HepG2 (cell line): ENCODE measurements around the gene CENPP. TPM values are rescaled to one million over a fixed set of nuclear protein-coding genes. Genes with fewer than 3 reads are reported as not detected.

Source experiments
- ATAC-seq: fragments of 200-7000 bp; cut with Tn5 transposase; 3 replicates; pipeline ENCODE4 v1.9.1; 2020; ENCODE audit warnings: mild to moderate bottlenecking, moderate library complexity
- BruUV-seq: library from RNA; stranded (reverse); fragments of 400-500 nt; replicated peaks from 2 replicates; lab custom pipeline; 2021; lab: Mats Ljungman, UMichigan
- CTCF ChIA-PET: fragments of 300-600 bp; formaldehyde crosslinking; extraction: SDS; loops from one replicate; lab custom pipeline; 2021; ENCODE audit warnings: low total read pairs, inconsistent platforms, low intra/inter-chr PET ratio; lab: Yijun Ruan, JAX
- POLR2A ChIA-PET: fragments of 350-600 bp; sonication (Branson Sonifier 250); formaldehyde crosslinking; loops from one replicate; lab custom pipeline; 2020; ENCODE audit warnings: antibody characterized with exemption, inconsistent platforms; lab: Yijun Ruan, JAX
- DNase-seq: peaks from one replicate; pipeline ENCODE4 v3.0.0-alpha.2; 2015; ENCODE audit warnings: low spot score
- FAIRE-seq: peaks from 3 replicates; lab custom pipeline; 2011; peaks lifted over from hg19 to GRCh38; lab: Jason Lieb, UNC
- H2AFZ ChIP-seq: one replicate; pipeline ENCODE4 v1.6.1; 2011; ENCODE audit warnings: low read length, inconsistent platforms
- H3K27ac ChIP-seq: fragments of 300-600 bp; 3 replicates; pipeline ENCODE4 v1.8.0; 2011; ENCODE audit warnings: mixed run types, mild to moderate bottlenecking, mixed read lengths, low read length, inconsistent platforms; ENCODE audit not compliant: insufficient read depth; ENCODE audit errors: extremely low read length
- H3K27me3 ChIP-seq, 2 experiments: fragments of 200-600 bp in 1 of 2; 2 replicates in 1 of 2; 3 replicates in 1 of 2; pipeline versions ENCODE4 v1.6.0 to v1.8.0; 2011; ENCODE audit warnings: low read length in 2 of 2, mild to moderate bottlenecking in 2 of 2, moderate library complexity in 2 of 2, inconsistent platforms in 1 of 2; ENCODE audit not compliant: insufficient read depth in 2 of 2, control insufficient read depth in 1 of 2
- H3K36me3 ChIP-seq, 2 experiments: fragments of 200-600 bp in 1 of 2; replicated peaks in 1 of 2; 2 replicates in 1 of 2; 3 replicates in 1 of 2; pipeline versions ENCODE4 v1.5.1 to v1.8.0; 2011; ENCODE audit warnings: low read length in 2 of 2, inconsistent platforms in 1 of 2; ENCODE audit not compliant: insufficient read depth in 2 of 2, control insufficient read depth in 1 of 2
- H3K4me1 ChIP-seq: 2 replicates; pipeline ENCODE4 v1.5.1; 2012; ENCODE audit warnings: low read length, inconsistent platforms; ENCODE audit not compliant: insufficient read depth
- H3K4me2 ChIP-seq: 2 replicates; pipeline ENCODE4 v1.6.0; 2011; ENCODE audit warnings: low read depth, low read length, inconsistent platforms
- H3K4me3 ChIP-seq, 3 experiments: fragments of 200-600 bp in 1 of 3; sonication (generic), shearing (Covaris generic) in 1 of 3; replicated peaks in 1 of 3; 2 replicates each; pipeline ENCODE4 v1.5.1; 2011 to 2016; ENCODE audit warnings: low read length in 3 of 3, inconsistent platforms in 2 of 3, low read depth in 2 of 3, mild to moderate bottlenecking in 2 of 3, control low read depth in 1 of 3, mixed read lengths in 1 of 3; ENCODE audit not compliant: insufficient read depth in 1 of 3
- H3K79me2 ChIP-seq: one replicate; pipeline ENCODE4 v1.6.1; 2011; ENCODE audit warnings: low read length, inconsistent platforms; ENCODE audit not compliant: insufficient read depth
- H3K9ac ChIP-seq: 2 replicates; pipeline ENCODE4 v1.6.0; 2011; ENCODE audit warnings: mild to moderate bottlenecking, low read depth, low read length, inconsistent platforms; ENCODE audit not compliant: insufficient read depth
- H3K9me3 ChIP-seq: 2 replicates; pipeline ENCODE4 v1.5.1; 2012; ENCODE audit warnings: mild to moderate bottlenecking, low read length
- H4K20me1 ChIP-seq: 2 replicates; pipeline ENCODE4 v1.6.0; 2011; ENCODE audit warnings: inconsistent platforms, mild to moderate bottlenecking, low read length, moderate library complexity; ENCODE audit not compliant: insufficient read depth
- ARHGAP35 ChIP-seq: sonication (generic); formaldehyde crosslinking; IDR thresholded peaks from 2 replicates; pipeline ENCODE4 v1.9.0; 2022; ENCODE audit warnings: mild to moderate bottlenecking, inconsistent platforms, moderate library complexity, missing genetic modification reagents, borderline replicate concordance
- CEBPZ ChIP-seq: IDR thresholded peaks from 2 replicates; pipeline ENCODE4 v1.6.1; 2012; ENCODE audit warnings: low read length, improper control_type of control experiment
- EP300 ChIP-seq, 3 experiments: sonication (generic) in 1 of 3; formaldehyde crosslinking in 1 of 3; IDR thresholded peaks; 2 replicates each; pipeline versions ENCODE4 v1.5.1 to v1.6.1; 2011 to 2020; ENCODE audit warnings: low read depth in 2 of 3, low read length in 2 of 3, borderline replicate concordance in 1 of 3, improper control_type of control experiment in 1 of 3, mild to moderate bottlenecking in 1 of 3, missing genetic modification reagents in 1 of 3, moderate library complexity in 1 of 3
- HNF4G ChIP-seq, 2 experiments: sonication (generic) in 1 of 2; formaldehyde crosslinking in 1 of 2; IDR thresholded peaks; 2 replicates each; pipeline versions ENCODE4 v1.4.0 to v1.6.1; 2011 to 2020; ENCODE audit warnings: borderline replicate concordance in 2 of 2, low read depth in 2 of 2, mild to moderate bottlenecking in 2 of 2, low read length in 1 of 2, missing genetic modification reagents in 1 of 2, moderate library complexity in 1 of 2
- HNRNPH1 ChIP-seq: fragments of 200-400 bp; formaldehyde crosslinking; optimal IDR thresholded peaks from 2 replicates; pipeline ENCODE3; 2017; ENCODE audit warnings: mild to moderate bottlenecking, low read depth, low read length
- KDM4B ChIP-seq: sonication (generic); formaldehyde crosslinking; IDR thresholded peaks from 2 replicates; pipeline ENCODE4 v1.4.0; 2020; ENCODE audit warnings: missing genetic modification reagents
- KLF9 ChIP-seq: IDR thresholded peaks from 2 replicates; pipeline ENCODE4 v1.6.1; 2016; ENCODE audit warnings: low read depth
- NR0B2 ChIP-seq: sonication (generic); formaldehyde crosslinking; IDR thresholded peaks from 2 replicates; pipeline ENCODE4 v1.4.0; 2020; ENCODE audit warnings: mild to moderate bottlenecking, missing genetic modification reagents
- NR2C2 ChIP-seq: sonication (generic); formaldehyde crosslinking; IDR thresholded peaks from 2 replicates; pipeline ENCODE4 v1.4.0; 2020; ENCODE audit warnings: missing genetic modification reagents, mild to moderate bottlenecking, moderate library complexity, borderline replicate concordance
- ZKSCAN8 ChIP-seq: IDR thresholded peaks from 2 replicates; pipeline ENCODE4 v1.6.1; 2016; ENCODE audit warnings: borderline replicate concordance, missing genetic modification reagents, missing compliant biosample characterization
- ZMYM2 ChIP-seq: sonication (generic); formaldehyde crosslinking; IDR thresholded peaks from 2 replicates; pipeline ENCODE4 v1.8.0; 2022; ENCODE audit warnings: mild to moderate bottlenecking, missing genetic modification reagents
- ZNF326 ChIP-seq: sonication (generic); formaldehyde crosslinking; IDR thresholded peaks from 2 replicates; pipeline ENCODE4 v1.4.0; 2020; ENCODE audit warnings: missing genetic modification reagents, borderline replicate concordance
- ZNF549 ChIP-seq: sonication (generic); formaldehyde crosslinking; IDR thresholded peaks from 2 replicates; pipeline ENCODE4 v1.5.0; 2020; ENCODE audit warnings: missing genetic modification reagents
- ZNF7 ChIP-seq: IDR thresholded peaks from 2 replicates; pipeline ENCODE4 v1.6.1; 2016; ENCODE audit warnings: missing biosample characterization, missing genetic modification reagents
- ZNF766 ChIP-seq: sonication (generic); formaldehyde crosslinking; IDR thresholded peaks from 2 replicates; pipeline ENCODE4 v1.5.0; 2020; ENCODE audit warnings: missing genetic modification reagents, borderline replicate concordance
- in situ Hi-C: cut with HindIII; loops from 2 replicates; pipeline ENCODE4 v1.10.0; 2017; ENCODE audit warnings: low pct_unique_long_range_greater_than_20kb; ENCODE audit not compliant: extremely low pct_ligation_motif_present
- intact Hi-C: fragments of 100-400 bp; cut with micrococcal nuclease; formaldehyde crosslinking; loops from one replicate; pipeline ENCODE4 v1.10.0; 2022; ENCODE audit not compliant: unreplicated experiment
- polyA plus RNA-seq, 8 experiments: library from polyadenylated mRNA; depleted of rRNA in 3 of 8; stranded (reverse) in 7 of 8; unstranded in 1 of 8; fragments of >200 nt; fragmentation: Illumina TruSeq in 4 of 8; extraction: Trizol in 4 of 8; gene quantifications; 2 replicates each; pipeline versions ENCODE4 v1.2.1 to v1.2.3, GENCODE V29; 2011 to 2016; ENCODE audit warnings: low read depth in 4 of 8, missing spikeins in 1 of 8, mixed read lengths in 1 of 8; ENCODE audit not compliant: insufficient read depth in 1 of 8
- total RNA-seq, 5 experiments: library from RNA; depleted of rRNA; stranded (reverse); fragments of >200 nt; fragmentation: Illumina TruSeq; extraction: Trizol; gene quantifications; 2 replicates each; pipeline ENCODE4 v1.2.3, GENCODE V29; 2016; ENCODE audit warnings: low read depth in 1 of 5

The CENPP gene
- total and polyA plus RNA-seq, 2 of the 13 experiments (the other 11 are each of a cell fraction or from before 2014, with no cell fraction given) = 2.0 to 11.4 TPM

- ChIA-PET CTCF (no interaction called here), POLR2A (no interaction called here)
- TF ChIP-seq ZMYM2 (CRISPR knock-in tag) (no peak), NR0B2 (CRISPR knock-in tag) (no peak), ZNF549 (CRISPR knock-in tag) (no peak), EP300 (IDR thresholded peaks at IDR 0.05; ENCODE audit: low read depth in 2 of 2, low read length in 2 of 2) (no peak), EP300 (CRISPR knock-in tag; IDR thresholded peaks at IDR 0.05; ENCODE audit: borderline replicate concordance) (no peak), KLF9 (CRISPR knock-in tag) (no peak), ARHGAP35 (CRISPR knock-in tag) (no peak), KDM4B (CRISPR knock-in tag) (no peak), HNF4G (IDR thresholded peaks at IDR 0.05; ENCODE audit: borderline replicate concordance, low read depth, low read length) (no peak), HNF4G (CRISPR knock-in tag; IDR thresholded peaks at IDR 0.05; ENCODE audit: borderline replicate concordance, low read depth) (no peak), ZNF766 (CRISPR knock-in tag) (no peak), ZNF326 (CRISPR knock-in tag) (no peak), HNRNPH1 (no peak), NR2C2 (CRISPR knock-in tag) (no peak), ZNF7 (no peak), ZKSCAN8 (CRISPR knock-in tag) (no peak), CEBPZ (no peak)
- H3K9ac ChIP-seq = no peak overlapping the region
- no peaks in the 10 kb centered on the region for H3K9me3 ChIP-seq
- H3K27ac ChIP-seq = no peak overlapping the region
- no peak for FAIRE-seq
- no peaks in the 10 kb centered on the region for H4K20me1 ChIP-seq
- H3K4me1 ChIP-seq = no peaks in the 10 kb centered on the region
- no peaks in the 10 kb centered on the region for H3K79me2 ChIP-seq
- no peak overlapping the region for H2AFZ ChIP-seq
- intact Hi-C loops = no loop called here
- H3K27me3 ChIP-seq = no peaks in the 10 kb centered on the region
- ATAC-seq = no peak
- no peaks in the 10 kb centered on the region for H3K36me3 ChIP-seq
- H3K4me3 ChIP-seq = no peak overlapping the region
- BruUV-seq = no TSS peak
- in situ Hi-C loops = loop anchor here (10.0 to 25.0 kb wide), 2 partner anchors 202 to 309 kb away; no protein-coding TSS in a partner anchor
- no peak overlapping the region for H3K4me2 ChIP-seq
- DNase-seq = no peak
Observed at GRCh38 chr9:92446536-92446935, 120.8 kb downstream of the CENPP start.
